Activated naive CD8-positive, alpha-beta T cell treated with anti-CD3 and anti-CD28 coated beads for 36 hours (primary cell): ENCODE data around the gene NDUFV2. TPM values are rescaled to one million over a fixed set of nuclear protein-coding genes. Genes with fewer than 3 reads are reported as not detected.
A peak's percentile ranks its signal among the peaks of the same experiment; 100 is the strongest.

Experiments
- DNase-seq: peaks from one replicate; pipeline ENCODE4 v3.0.0; 2021
- H3K27ac Mint-ChIP-seq: one replicate; pipeline ENCODE4 v1.8.0; 2022; ENCODE audit warnings: mild to moderate bottlenecking, moderate library complexity, mixed read lengths
- H3K27me3 Mint-ChIP-seq: one replicate; pipeline ENCODE4 v1.8.0; 2022; ENCODE audit warnings: mild to moderate bottlenecking, mixed read lengths
- H3K36me3 Mint-ChIP-seq: one replicate; pipeline ENCODE4 v1.8.0; 2021; ENCODE audit warnings: mild to moderate bottlenecking, mixed read lengths
- H3K4me1 Mint-ChIP-seq: one replicate; pipeline ENCODE4 v1.8.0; 2021; ENCODE audit warnings: mixed read lengths
- H3K4me3 Mint-ChIP-seq: one replicate; pipeline ENCODE4 v1.8.0; 2022; ENCODE audit warnings: mild to moderate bottlenecking, moderate library complexity, mixed read lengths
- H3K9me3 Mint-ChIP-seq: one replicate; pipeline ENCODE4 v1.8.0; 2022; ENCODE audit warnings: mixed read lengths
- total RNA-seq, 2 experiments: library from RNA; stranded (reverse); gene quantifications; one replicate each; pipeline ENCODE4 v1.2.3, GENCODE V29; 2021

NDUFV2 gene
- total RNA-seq, 2 experiments from 2014 or later, result 302 to 307 TPM

- no peak for DNase-seq
- Mint-ChIP-seq H3K27ac (peak overlapping the region; percentile 71), H3K36me3 (peaks cover 13% of the 10 kb centered on the region), H3K27me3 (no peaks in the 10 kb centered on the region), H3K4me1 (peaks cover 46% of the 10 kb centered on the region), H3K9me3 (peaks cover 2% of the 10 kb centered on the region), H3K4me3 (no peak overlapping the region)
These were observed 5.2 kb upstream of the NDUFV2 start for GRCh38 chr18:9097349-9097748.

- H3K4me1 Mint-ChIP-seq, result peaks cover 41% of the 10 kb centered on the region
- peak overlapping the region; percentile 46 for H3K4me3 Mint-ChIP-seq
- no peaks in the 10 kb centered on the region for H3K27me3 Mint-ChIP-seq
- DNase-seq, result no peak
- no peaks in the 10 kb centered on the region for H3K9me3 Mint-ChIP-seq
- peak overlapping the region; percentile 65 for H3K27ac Mint-ChIP-seq
- H3K36me3 Mint-ChIP-seq, result peaks cover 39% of the 10 kb centered on the region
These were observed 1.7 kb upstream of the NDUFV2 start for GRCh38 chr18:9100796-9101195.

- DNase-seq, result no peak
- peak overlapping the region; percentile 96 for H3K4me3 Mint-ChIP-seq
- H3K27me3 Mint-ChIP-seq, result no peaks in the 10 kb centered on the region
- peaks cover 45% of the 10 kb centered on the region for H3K4me1 Mint-ChIP-seq
- peaks cover 50% of the 10 kb centered on the region for H3K36me3 Mint-ChIP-seq
- peak overlapping the region; percentile 98 for H3K27ac Mint-ChIP-seq
- no peaks in the 10 kb centered on the region for H3K9me3 Mint-ChIP-seq
These were observed 580 bp upstream of the NDUFV2 start for GRCh38 chr18:9101730-9102507.

- H3K9me3 Mint-ChIP-seq, result no peaks in the 10 kb centered on the region
- peaks cover 48% of the 10 kb centered on the region for H3K4me1 Mint-ChIP-seq
- H3K4me3 Mint-ChIP-seq, result peak overlapping the region; percentile 96
- DNase-seq, result no peak
- peaks cover 58% of the 10 kb centered on the region for H3K36me3 Mint-ChIP-seq
- peak overlapping the region; percentile 92 for H3K27ac Mint-ChIP-seq
- H3K27me3 Mint-ChIP-seq, result no peaks in the 10 kb centered on the region
These were observed 926 bp downstream of the NDUFV2 start for GRCh38 chr18:9103376-9103873.

GRCh38 chr18:9104244-9104901 lies 1.9 kb downstream of the NDUFV2 start:
- no peak for DNase-seq
- no peaks in the 10 kb centered on the region for H3K27me3 Mint-ChIP-seq
- peak overlapping the region; percentile 96 for H3K4me3 Mint-ChIP-seq
- peaks cover 62% of the 10 kb centered on the region for H3K36me3 Mint-ChIP-seq
- peak overlapping the region; percentile 92 for H3K27ac Mint-ChIP-seq
- peaks cover 57% of the 10 kb centered on the region for H3K4me1 Mint-ChIP-seq
- H3K9me3 Mint-ChIP-seq, result no peaks in the 10 kb centered on the region

GRCh38 chr18:9105420-9105819 lies 2.9 kb downstream of the NDUFV2 start:
- no peaks in the 10 kb centered on the region for H3K9me3 Mint-ChIP-seq
- peak overlapping the region; percentile 96 for H3K4me3 Mint-ChIP-seq
- no peaks in the 10 kb centered on the region for H3K27me3 Mint-ChIP-seq
- peaks cover 67% of the 10 kb centered on the region for H3K4me1 Mint-ChIP-seq
- H3K36me3 Mint-ChIP-seq, result peaks cover 69% of the 10 kb centered on the region
- DNase-seq, result no peak
- H3K27ac Mint-ChIP-seq, result peak overlapping the region; percentile 50

GRCh38 chr18:9106094-9106493 lies 3.6 kb downstream of the NDUFV2 start:
- Mint-ChIP-seq H3K4me1 (peaks cover 74% of the 10 kb centered on the region), H3K9me3 (no peaks in the 10 kb centered on the region), H3K27me3 (no peaks in the 10 kb centered on the region), H3K36me3 (peaks cover 76% of the 10 kb centered on the region), H3K27ac (peak overlapping the region; percentile 50), H3K4me3 (peak overlapping the region; percentile 96)
- no peak for DNase-seq

- Mint-ChIP-seq H3K27ac (peak overlapping the region; percentile 84), H3K4me1 (peaks cover 71% of the 10 kb centered on the region), H3K4me3 (peak overlapping the region; percentile 96), H3K36me3 (peaks cover 82% of the 10 kb centered on the region), H3K27me3 (no peaks in the 10 kb centered on the region), H3K9me3 (no peaks in the 10 kb centered on the region)
- no peak for DNase-seq
These were observed 4.5 kb downstream of the NDUFV2 start for GRCh38 chr18:9106800-9107584.

GRCh38 chr18:9108911-9109310 lies 6.4 kb downstream of the NDUFV2 start:
- H3K4me1 Mint-ChIP-seq, result peaks cover 88% of the 10 kb centered on the region
- peak overlapping the region; percentile 32 for H3K4me3 Mint-ChIP-seq
- no peaks in the 10 kb centered on the region for H3K27me3 Mint-ChIP-seq
- H3K36me3 Mint-ChIP-seq, result peaks cover 85% of the 10 kb centered on the region
- peak overlapping the region; percentile 73 for H3K27ac Mint-ChIP-seq
- H3K9me3 Mint-ChIP-seq, result peaks cover 2% of the 10 kb centered on the region
- no peak for DNase-seq

GRCh38 chr18:9109523-9109922 lies 7.0 kb downstream of the NDUFV2 start:
- peaks cover 84% of the 10 kb centered on the region for H3K4me1 Mint-ChIP-seq
- peak overlapping the region; percentile 22 for H3K4me3 Mint-ChIP-seq
- H3K27ac Mint-ChIP-seq, result peak overlapping the region; percentile 73
- no peak for DNase-seq
- peaks cover 79% of the 10 kb centered on the region for H3K36me3 Mint-ChIP-seq
- H3K27me3 Mint-ChIP-seq, result no peaks in the 10 kb centered on the region
- peaks cover 2% of the 10 kb centered on the region for H3K9me3 Mint-ChIP-seq

- Mint-ChIP-seq H3K36me3 (peaks cover 64% of the 10 kb centered on the region), H3K27ac (peak overlapping the region; percentile 90), H3K27me3 (no peaks in the 10 kb centered on the region), H3K4me3 (peak overlapping the region; percentile 55), H3K9me3 (peaks cover 3% of the 10 kb centered on the region), H3K4me1 (peaks cover 80% of the 10 kb centered on the region)
- no peak for DNase-seq
These were observed 11.1 kb downstream of the NDUFV2 start for GRCh38 chr18:9113468-9114149.

GRCh38 chr18:9115984-9116383 lies 13.5 kb downstream of the NDUFV2 start:
- H3K4me1 Mint-ChIP-seq, result peaks cover 72% of the 10 kb centered on the region
- no peaks in the 10 kb centered on the region for H3K27me3 Mint-ChIP-seq
- H3K9me3 Mint-ChIP-seq, result peaks cover 3% of the 10 kb centered on the region
- peak overlapping the region; percentile 79 for H3K4me3 Mint-ChIP-seq
- H3K36me3 Mint-ChIP-seq, result peaks cover 58% of the 10 kb centered on the region
- no peak for DNase-seq
- peak overlapping the region; percentile 97 for H3K27ac Mint-ChIP-seq

GRCh38 chr18:9117980-9118841 lies 15.7 kb downstream of the NDUFV2 start:
- H3K36me3 Mint-ChIP-seq, result peaks cover 49% of the 10 kb centered on the region
- peaks cover 1% of the 10 kb centered on the region for H3K9me3 Mint-ChIP-seq
- H3K4me3 Mint-ChIP-seq, result peak overlapping the region; percentile 71
- no peak for DNase-seq
- no peaks in the 10 kb centered on the region for H3K27me3 Mint-ChIP-seq
- H3K27ac Mint-ChIP-seq, result peak overlapping the region; percentile 97
- H3K4me1 Mint-ChIP-seq, result peaks cover 69% of the 10 kb centered on the region

GRCh38 chr18:9120796-9121195 lies 18.3 kb downstream of the NDUFV2 start:
- DNase-seq, result no peak
- peak overlapping the region; percentile 42 for H3K4me3 Mint-ChIP-seq
- H3K9me3 Mint-ChIP-seq, result peaks cover 1% of the 10 kb centered on the region
- peaks cover 65% of the 10 kb centered on the region for H3K4me1 Mint-ChIP-seq
- H3K36me3 Mint-ChIP-seq, result peaks cover 56% of the 10 kb centered on the region
- no peaks in the 10 kb centered on the region for H3K27me3 Mint-ChIP-seq
- peak overlapping the region; percentile 81 for H3K27ac Mint-ChIP-seq
